ENCODE measurements around the gene WDR59. TPM values are rescaled to one million over a fixed set of nuclear protein-coding genes. Genes with fewer than 3 reads are reported as not detected.
"Not testable (repeated sequence)": the region's sequence is repeated elsewhere in the genome, so short reads cannot be mapped to it uniquely, and the experiment has no call there.

The WDR59 gene
- total and polyA plus RNA-seq, 2 of the 4 experiments (the other 2 are of a cell fraction) = 29.4 to 44.6 TPM

- dilution Hi-C loops (cut with HindIII; ENCODE audit: low sequenced_read_pairs, unreplicated experiment); H2AK5ac ChIP-seq (ENCODE audit: low read depth, low read length); ATAC-seq (ENCODE audit: low read depth); H3K9ac ChIP-seq (ENCODE audit: low read depth, low read length); CTCF ChIA-PET; H3K79me1 ChIP-seq (ENCODE audit: low read depth in 1 of 2, low read length in 2 of 2); in situ Hi-C loops (cut with MboI; ENCODE audit: low sequenced_read_pairs); H2BK20ac ChIP-seq (ENCODE audit: low read depth, low read length); H4K8ac ChIP-seq (ENCODE audit: low read depth in 2 of 2, low read length in 2 of 2); H4K20me1 ChIP-seq (ENCODE audit: insufficient read depth, low read length); H3K9me1 ChIP-seq (ENCODE audit: insufficient read depth, low read length); H3K23ac ChIP-seq (ENCODE audit: low read depth, low read length); H2BK5ac ChIP-seq (ENCODE audit: low read depth, low read length, poor library complexity, severe bottlenecking); BruUV-seq (replicated peaks); H3K27me3 ChIP-seq (ENCODE audit: control insufficient read depth, insufficient read depth, low read length); H3K4me2 ChIP-seq (ENCODE audit: low read depth, low read length); H2BK120ac ChIP-seq (ENCODE audit: low read depth, low read length); DNase-seq; H2AK9ac ChIP-seq (replicated peaks; ENCODE audit: low read depth, low read length, poor library complexity); H2BK15ac ChIP-seq (ENCODE audit: low read depth, low read length); H3K18ac ChIP-seq (ENCODE audit: low read depth, low read length); H3K4ac ChIP-seq (ENCODE audit: low read depth, low read length); H3K27ac ChIP-seq (ENCODE audit: insufficient read depth, low read length); intact Hi-C loops (cut with micrococcal nuclease); H3K56ac ChIP-seq (ENCODE audit: extremely low read depth, insufficient read depth, low read length); POLR2A ChIA-PET (ENCODE audit: unreplicated experiment); H3K36me3 ChIP-seq (ENCODE audit: control insufficient read depth, insufficient read depth, low read length); H3K14ac ChIP-seq (replicated peaks; ENCODE audit: low read depth, low read length); H3K4me3 ChIP-seq (ENCODE audit: insufficient read depth, low read depth, low read length); H3K4me1 ChIP-seq (ENCODE audit: control insufficient read depth, insufficient read depth, low read length); H4K5ac ChIP-seq (ENCODE audit: low read depth, low read length); H3K9me3 ChIP-seq (ENCODE audit: control insufficient read depth, insufficient read depth, low read length); H2AFZ ChIP-seq (replicated peaks; ENCODE audit: low read length, poor library complexity); H4K91ac ChIP-seq (ENCODE audit: insufficient read depth, low read depth, low read length): not testable (repeated sequence)
- no CpG with 5 or more reads among the region's 3 CpGs for WGBS, 2 experiments (ENCODE audit: extremely low coverage in 2 of 2, insufficient read length in 1 of 2)
Observed at GRCh38 chr16:74989864-74990263, 4.9 kb upstream of the WDR59 start.

Data from IMR-90 (cell line).